CD4-positive, alpha-beta T cell (primary cell): ENCODE measurements around the gene DYRK1A. TPM values are rescaled to one million over a fixed set of nuclear protein-coding genes. Genes with fewer than 3 reads are reported as not detected.

Source experiments
- ATAC-seq: fragments of 200-7000 bp; cut with Tn5 transposase; one replicate; pipeline ENCODE4 v1.10.0; 2022; ENCODE audit warnings: mild to moderate bottlenecking; ENCODE audit not compliant: poor library complexity
- CTCF ChIA-PET: fragments of 350-600 bp; sonication (Branson Sonifier 250); formaldehyde crosslinking; loops from one replicate; lab custom pipeline; 2021; ENCODE audit warnings: antibody characterized with exemption, inconsistent platforms; lab: Charles Lee
- POLR2A ChIA-PET: fragments of 350-600 bp; sonication (Branson Sonifier 250); formaldehyde crosslinking; loops from one replicate; lab custom pipeline; 2021; ENCODE audit warnings: antibody characterized with exemption, inconsistent platforms; lab: Charles Lee
- DNase-seq, 14 experiments: peaks; one replicate each; pipeline ENCODE4 v3.0.0-alpha.2; 2013 to 2020; ENCODE audit warnings: mixed read lengths in 2 of 14
- H3K27ac ChIP-seq, 2 donors: one replicate each; pipeline versions ENCODE4 v1.5.1 to v1.7.0; 2013; ENCODE audit warnings: low read length in 2 of 2, low read depth in 1 of 2, mild to moderate bottlenecking in 1 of 2
- H3K27me3 ChIP-seq, 2 experiments: 1 replicate in 1 of 2; 2 replicates in 1 of 2; pipeline versions ENCODE4 v1.6.1 to v1.7.0; 2013; ENCODE audit warnings: low read length in 2 of 2, control low read depth in 1 of 2, mild to moderate bottlenecking in 1 of 2, moderate library complexity in 1 of 2; ENCODE audit not compliant: insufficient read depth in 2 of 2, control insufficient read depth in 1 of 2
- H3K36me3 ChIP-seq: one replicate; pipeline ENCODE4 v1.6.1; 2013; ENCODE audit warnings: low read length, control low read depth; ENCODE audit not compliant: insufficient read depth
- H3K4me1 ChIP-seq: one replicate; pipeline ENCODE4 v1.6.1; 2013; ENCODE audit warnings: low read length, control low read depth; ENCODE audit not compliant: insufficient read depth
- H3K4me3 ChIP-seq: one replicate; pipeline ENCODE4 v1.5.1; 2013; ENCODE audit warnings: mild to moderate bottlenecking, low read length, moderate library complexity
- H3K9me3 ChIP-seq, 2 experiments: 1 replicate in 1 of 2; 2 replicates in 1 of 2; pipeline versions ENCODE4 v1.6.1 to v1.7.0; 2013; ENCODE audit warnings: low read length in 2 of 2, mild to moderate bottlenecking in 2 of 2, control low read depth in 1 of 2, moderate library complexity in 1 of 2; ENCODE audit not compliant: control insufficient read depth in 1 of 2, insufficient read depth in 1 of 2
- H3K27ac Mint-ChIP-seq: one replicate; pipeline ENCODE4 v1.8.0; 2020; ENCODE audit warnings: mixed read lengths
- H3K27me3 Mint-ChIP-seq: one replicate; pipeline ENCODE4 v1.8.0; 2021; ENCODE audit warnings: mixed read lengths
- H3K36me3 Mint-ChIP-seq: one replicate; pipeline ENCODE4 v1.8.0; 2021; ENCODE audit warnings: low read depth, mixed read lengths
- H3K4me1 Mint-ChIP-seq: one replicate; pipeline ENCODE4 v1.8.0; 2021; ENCODE audit warnings: low read depth, mixed read lengths
- H3K4me3 Mint-ChIP-seq: one replicate; pipeline ENCODE4 v1.8.0; 2020; ENCODE audit warnings: mild to moderate bottlenecking, mixed read lengths
- H3K9me3 Mint-ChIP-seq: one replicate; pipeline ENCODE4 v1.8.0; 2020; ENCODE audit warnings: mixed read lengths
- intact Hi-C, 2 experiments: fragments of 100-400 bp; cut with DNase I in 1 of 2; cut with micrococcal nuclease in 1 of 2; formaldehyde crosslinking; loops; one replicate each; pipeline versions ENCODE4 v1.15.1 to v1.9.0; 2023 to 2025; cut with DNase I, micrococcal nuclease
- total RNA-seq, 174 experiments: library from RNA in 2 of 174; stranded (reverse) in 2 of 174; gene quantifications; one replicate each; pipeline ENCODE4 v1.2.3 and lab custom pipeline; 2021 to 2026
- TF ChIP-seq, protein P1 (sequence below): fragments of 200-600 bp; IDR thresholded peaks from one replicate; pipeline ENCODE4 v1.8.0; 2022; ENCODE audit warnings: antibody characterized with exemption, mild to moderate bottlenecking

The DYRK1A gene
- total RNA-seq, 2 experiments from 2014 or later = 135 to 145 TPM

GRCh38 chr21:37392441-37392840 lies 25.9 kb downstream of the DYRK1A start:
- Mint-ChIP-seq H3K27me3 (no peaks in the 10 kb centered on the region), H3K9me3 (no peaks in the 10 kb centered on the region), H3K36me3 (peaks cover 6% of the 10 kb centered on the region), H3K4me1 (peaks cover 87% of the 10 kb centered on the region), H3K4me3 (peak overlapping the region; percentile 34), H3K27ac (peak overlapping the region; percentile 71)
- ChIA-PET POLR2A (interaction anchor here (1.8 kb wide), 1 partner anchor 10 kb away, joined by 5 read pairs; no protein-coding TSS in a partner anchor), CTCF (interaction anchor here (1.2 to 1.3 kb wide), 2 partner anchors 16 to 71 kb away, joined by 3 to 4 read pairs; no protein-coding TSS in a partner anchor)
- no peak overlapping the region for H3K4me3 ChIP-seq
- no peak overlapping the region for H3K27ac ChIP-seq
- TF ChIP-seq, protein P1, sequence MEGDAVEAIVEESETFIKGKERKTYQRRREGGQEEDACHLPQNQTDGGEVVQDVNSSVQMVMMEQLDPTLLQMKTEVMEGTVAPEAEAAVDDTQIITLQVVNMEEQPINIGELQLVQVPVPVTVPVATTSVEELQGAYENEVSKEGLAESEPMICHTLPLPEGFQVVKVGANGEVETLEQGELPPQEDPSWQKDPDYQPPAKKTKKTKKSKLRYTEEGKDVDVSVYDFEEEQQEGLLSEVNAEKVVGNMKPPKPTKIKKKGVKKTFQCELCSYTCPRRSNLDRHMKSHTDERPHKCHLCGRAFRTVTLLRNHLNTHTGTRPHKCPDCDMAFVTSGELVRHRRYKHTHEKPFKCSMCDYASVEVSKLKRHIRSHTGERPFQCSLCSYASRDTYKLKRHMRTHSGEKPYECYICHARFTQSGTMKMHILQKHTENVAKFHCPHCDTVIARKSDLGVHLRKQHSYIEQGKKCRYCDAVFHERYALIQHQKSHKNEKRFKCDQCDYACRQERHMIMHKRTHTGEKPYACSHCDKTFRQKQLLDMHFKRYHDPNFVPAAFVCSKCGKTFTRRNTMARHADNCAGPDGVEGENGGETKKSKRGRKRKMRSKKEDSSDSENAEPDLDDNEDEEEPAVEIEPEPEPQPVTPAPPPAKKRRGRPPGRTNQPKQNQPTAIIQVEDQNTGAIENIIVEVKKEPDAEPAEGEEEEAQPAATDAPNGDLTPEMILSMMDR = no peak
- intact Hi-C loops = loop anchor here in 1 of 2 experiments (2.0 kb wide), 1 partner anchor 14 kb away; no protein-coding TSS in a partner anchor
- H3K27me3 ChIP-seq = no peaks in the 10 kb centered on the region
- ATAC-seq = no peak
- no peaks in the 10 kb centered on the region for H3K36me3 ChIP-seq
- no peak for DNase-seq
- no peaks in the 10 kb centered on the region for H3K9me3 ChIP-seq
- H3K4me1 ChIP-seq = peaks cover 72% of the 10 kb centered on the region

- intact Hi-C loops = loop anchor here in 1 of 2 experiments (2.0 kb wide), 1 partner anchor 14 kb away; no protein-coding TSS in a partner anchor
- POLR2A ChIA-PET = no interaction called here
- peak overlapping the region; percentile 69 for H3K4me3 Mint-ChIP-seq
These were observed 26.5 kb downstream of the DYRK1A start for GRCh38 chr21:37393030-37393429.

DNA sequence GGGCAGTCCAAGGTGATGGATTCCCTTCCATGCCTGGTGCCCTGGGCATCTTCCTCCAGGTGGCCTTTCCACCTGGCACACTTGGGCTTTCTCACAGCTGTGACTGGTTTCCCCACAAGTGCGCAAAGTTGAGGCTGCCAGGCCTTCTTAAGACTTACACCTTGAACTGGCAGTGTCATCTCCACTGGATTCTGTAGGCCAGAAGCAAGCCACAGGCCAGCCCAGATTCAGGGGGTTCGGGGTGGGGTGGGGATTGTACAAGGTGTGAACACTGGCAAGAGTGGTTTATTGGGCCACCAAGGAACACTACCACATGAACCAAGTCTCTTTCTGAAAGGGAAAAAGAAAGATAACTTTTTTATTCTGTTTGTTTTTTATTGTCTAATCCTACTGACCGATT lies 27.2 kb downstream of the DYRK1A start:
- ChIA-PET CTCF (no interaction called here), POLR2A (interaction anchor here (1.1 kb wide), 1 partner anchor 20 kb away, joined by 3 read pairs; no protein-coding TSS in a partner anchor)
- Mint-ChIP-seq H3K4me3 (peak overlapping the region; percentile 23), H3K27me3 (no peaks in the 10 kb centered on the region), H3K27ac (peak overlapping the region; percentile 71), H3K4me1 (peaks cover 89% of the 10 kb centered on the region), H3K36me3 (peaks cover 9% of the 10 kb centered on the region), H3K9me3 (no peaks in the 10 kb centered on the region)
- no peak overlapping the region for H3K4me3 ChIP-seq
- TF ChIP-seq, protein P1 = no peak
- DNase-seq (no peak), ATAC-seq (no peak)
- no peaks in the 10 kb centered on the region for H3K36me3 ChIP-seq
- no peaks in the 10 kb centered on the region for H3K27me3 ChIP-seq
- intact Hi-C loops = loop anchor here in 1 of 2 experiments (2.0 kb wide), 1 partner anchor 15 kb away; no protein-coding TSS in a partner anchor
- no peak overlapping the region for H3K27ac ChIP-seq
- H3K4me1 ChIP-seq = peaks cover 72% of the 10 kb centered on the region
- no peaks in the 10 kb centered on the region for H3K9me3 ChIP-seq

More at GRCh38 chr21:37393030-37393429, 26.5 kb downstream of the DYRK1A start:
- H3K36me3 ChIP-seq = no peaks in the 10 kb centered on the region
- H3K4me1 ChIP-seq = peaks cover 76% of the 10 kb centered on the region
- Mint-ChIP-seq H3K36me3 (peaks cover 6% of the 10 kb centered on the region), H3K27ac (peak overlapping the region; percentile 71), H3K27me3 (no peaks in the 10 kb centered on the region), H3K9me3 (no peaks in the 10 kb centered on the region), H3K4me1 (peaks cover 87% of the 10 kb centered on the region)
- no peaks in the 10 kb centered on the region for H3K9me3 ChIP-seq
- no peak for ATAC-seq
- no peak overlapping the region for H3K4me3 ChIP-seq
- TF ChIP-seq, protein P1 = no peak
- CTCF ChIA-PET = no interaction called here
- DNase-seq = no peak
- H3K27ac ChIP-seq = no peak overlapping the region
- H3K27me3 ChIP-seq = no peaks in the 10 kb centered on the region
